Neural crest cell (in vitro differentiated cells): ENCODE results near the gene TOM1. TPM values are rescaled to one million over a fixed set of nuclear protein-coding genes. Genes with fewer than 3 reads are reported as not detected.

Experiments
- DNase-seq: peaks from one replicate; pipeline ENCODE4 v3.0.0; 2021; ENCODE audit warnings: low read depth, mixed read lengths, low spot score
- H3K27ac Mint-ChIP-seq: one replicate; pipeline ENCODE4 v1.8.0; 2021; ENCODE audit warnings: mild to moderate bottlenecking, mixed read lengths; ENCODE audit not compliant: unreplicated experiment
- H3K27me3 Mint-ChIP-seq: 2 replicates; pipeline ENCODE4 v1.8.0; 2021; ENCODE audit warnings: low read depth, mild to moderate bottlenecking, mixed read lengths
- H3K36me3 Mint-ChIP-seq: 2 replicates; pipeline ENCODE4 v1.8.0; 2021; ENCODE audit warnings: low read depth, mild to moderate bottlenecking, mixed read lengths
- H3K4me1 Mint-ChIP-seq: 2 replicates; pipeline ENCODE4 v1.8.0; 2021; ENCODE audit warnings: mixed read lengths
- H3K4me3 Mint-ChIP-seq: one replicate; pipeline ENCODE4 v1.8.0; 2021; ENCODE audit warnings: mild to moderate bottlenecking, mixed read lengths
- H3K9me3 Mint-ChIP-seq: 2 replicates; pipeline ENCODE4 v1.8.0; 2021; ENCODE audit warnings: mixed read lengths
- total RNA-seq: library from RNA; stranded (reverse); gene quantifications from 2 replicates; pipeline ENCODE4 v1.2.1, GENCODE V29; 2021
- TF ChIP-seq, protein P1 (sequence below): fragments of 200-600 bp; sonication (generic); conservative IDR thresholded peaks from 2 replicates; pipeline ENCODE4 v1.5.0; 2021; ENCODE audit warnings: antibody characterized with exemption, mild to moderate bottlenecking

TOM1 gene
- total RNA-seq, 1 donor from 2014 or later, result 24.7 TPM

DNA sequence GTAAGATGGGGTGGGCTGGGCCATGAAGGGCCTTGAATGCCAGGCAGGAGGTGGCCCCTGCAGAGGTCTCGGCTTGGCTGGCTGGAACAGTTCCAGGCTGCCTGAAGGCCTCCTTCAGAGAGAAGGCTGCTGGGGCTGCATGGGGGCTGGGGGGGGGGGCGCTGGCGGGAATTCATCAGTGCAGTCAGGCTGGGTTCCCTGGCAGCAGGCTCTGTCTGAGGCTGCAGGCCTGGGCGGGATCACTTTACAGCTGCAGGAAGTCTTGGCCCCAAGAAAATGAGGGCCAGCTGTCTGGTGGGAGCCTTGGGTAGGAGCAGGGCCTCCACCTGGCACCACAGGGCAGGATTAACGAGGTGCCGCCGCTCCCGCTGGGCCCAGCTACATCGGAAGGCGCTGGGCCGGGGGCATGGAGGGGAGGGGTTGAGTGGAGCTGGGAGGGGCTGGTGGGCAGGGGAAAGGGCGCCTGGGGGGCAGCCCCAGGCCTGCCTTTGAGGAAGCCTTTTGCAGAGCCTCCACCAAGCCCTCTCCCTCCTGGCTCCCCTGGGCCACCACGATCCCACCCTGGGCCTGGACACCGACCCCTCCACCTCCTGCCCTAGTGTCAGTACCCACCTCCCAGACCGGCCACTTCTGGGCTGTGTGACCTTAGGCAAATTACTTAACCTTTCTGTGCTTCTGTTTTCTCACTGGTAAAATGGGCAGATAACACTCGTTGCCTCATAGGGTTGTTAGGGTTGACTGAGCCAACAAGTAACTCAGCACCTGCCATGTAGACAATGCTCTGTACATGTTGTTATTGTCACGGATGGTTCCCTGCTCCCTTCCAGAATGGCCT lies 50.2 kb downstream of the TOM1 start:
- Mint-ChIP-seq H3K36me3 (no peaks in the 10 kb centered on the region), H3K9me3 (no peaks in the 10 kb centered on the region), H3K4me1 (peaks cover 18% of the 10 kb centered on the region), H3K27me3 (peaks cover 9% of the 10 kb centered on the region), H3K4me3 (peak overlapping the region; percentile 31), H3K27ac (no peak overlapping the region)
- TF ChIP-seq, protein P1, sequence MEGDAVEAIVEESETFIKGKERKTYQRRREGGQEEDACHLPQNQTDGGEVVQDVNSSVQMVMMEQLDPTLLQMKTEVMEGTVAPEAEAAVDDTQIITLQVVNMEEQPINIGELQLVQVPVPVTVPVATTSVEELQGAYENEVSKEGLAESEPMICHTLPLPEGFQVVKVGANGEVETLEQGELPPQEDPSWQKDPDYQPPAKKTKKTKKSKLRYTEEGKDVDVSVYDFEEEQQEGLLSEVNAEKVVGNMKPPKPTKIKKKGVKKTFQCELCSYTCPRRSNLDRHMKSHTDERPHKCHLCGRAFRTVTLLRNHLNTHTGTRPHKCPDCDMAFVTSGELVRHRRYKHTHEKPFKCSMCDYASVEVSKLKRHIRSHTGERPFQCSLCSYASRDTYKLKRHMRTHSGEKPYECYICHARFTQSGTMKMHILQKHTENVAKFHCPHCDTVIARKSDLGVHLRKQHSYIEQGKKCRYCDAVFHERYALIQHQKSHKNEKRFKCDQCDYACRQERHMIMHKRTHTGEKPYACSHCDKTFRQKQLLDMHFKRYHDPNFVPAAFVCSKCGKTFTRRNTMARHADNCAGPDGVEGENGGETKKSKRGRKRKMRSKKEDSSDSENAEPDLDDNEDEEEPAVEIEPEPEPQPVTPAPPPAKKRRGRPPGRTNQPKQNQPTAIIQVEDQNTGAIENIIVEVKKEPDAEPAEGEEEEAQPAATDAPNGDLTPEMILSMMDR, result no peak
- no peak for DNase-seq

DNA sequence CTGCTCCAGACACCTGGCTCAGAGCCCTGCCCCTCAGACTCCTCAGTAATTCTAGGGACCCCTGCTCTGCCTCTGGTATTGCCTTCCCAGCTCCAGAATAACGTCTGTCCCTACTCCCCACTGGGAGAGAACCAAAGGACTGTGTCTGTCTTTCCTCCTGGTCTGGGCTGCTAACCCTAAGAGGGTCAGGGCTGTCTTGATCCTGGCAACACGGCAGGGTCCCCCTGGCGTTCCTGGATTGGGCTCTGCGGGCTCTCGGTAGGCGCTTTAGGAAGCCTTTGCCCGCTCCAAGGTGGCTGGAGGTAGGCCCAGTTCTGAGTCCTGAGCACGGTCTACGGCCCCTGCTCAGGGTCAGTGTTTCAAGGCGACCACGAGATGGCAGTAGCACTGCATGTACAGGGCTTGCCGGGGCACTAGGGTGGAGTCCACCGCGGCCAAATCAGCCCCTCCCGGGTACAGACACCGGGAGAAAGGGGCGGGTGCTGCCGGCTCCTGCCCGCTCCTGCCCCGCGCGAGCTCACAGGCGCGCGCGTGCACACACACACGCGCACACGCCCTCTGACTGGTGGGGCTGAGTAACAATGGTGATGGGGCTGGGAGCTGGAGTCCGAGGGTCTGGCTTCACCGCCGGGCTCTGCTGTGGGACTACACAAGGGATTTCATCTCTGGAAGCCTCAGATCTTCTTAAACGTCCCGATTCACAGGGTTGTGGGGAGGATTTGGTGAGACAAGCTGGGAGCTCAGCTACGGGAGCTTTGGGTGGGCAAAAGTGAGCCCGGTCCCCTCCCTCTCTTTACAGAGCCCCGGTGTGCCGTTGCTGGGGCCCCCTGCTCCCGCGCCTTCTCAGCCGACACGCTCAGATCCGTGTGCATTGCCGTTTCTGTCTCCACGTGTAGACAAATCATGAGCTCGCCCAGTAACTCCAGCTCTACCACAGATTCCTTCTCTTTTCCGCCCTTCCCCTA lies 51.1 kb downstream of the TOM1 start:
- Mint-ChIP-seq H3K4me3 (peak overlapping the region; percentile 93), H3K36me3 (no peaks in the 10 kb centered on the region), H3K27ac (peak overlapping the region; percentile 96), H3K4me1 (peaks cover 19% of the 10 kb centered on the region), H3K9me3 (no peaks in the 10 kb centered on the region), H3K27me3 (peaks cover 9% of the 10 kb centered on the region)
- TF ChIP-seq, protein P1, result peak; percentile 96
- peak; percentile 91 for DNase-seq

DNA sequence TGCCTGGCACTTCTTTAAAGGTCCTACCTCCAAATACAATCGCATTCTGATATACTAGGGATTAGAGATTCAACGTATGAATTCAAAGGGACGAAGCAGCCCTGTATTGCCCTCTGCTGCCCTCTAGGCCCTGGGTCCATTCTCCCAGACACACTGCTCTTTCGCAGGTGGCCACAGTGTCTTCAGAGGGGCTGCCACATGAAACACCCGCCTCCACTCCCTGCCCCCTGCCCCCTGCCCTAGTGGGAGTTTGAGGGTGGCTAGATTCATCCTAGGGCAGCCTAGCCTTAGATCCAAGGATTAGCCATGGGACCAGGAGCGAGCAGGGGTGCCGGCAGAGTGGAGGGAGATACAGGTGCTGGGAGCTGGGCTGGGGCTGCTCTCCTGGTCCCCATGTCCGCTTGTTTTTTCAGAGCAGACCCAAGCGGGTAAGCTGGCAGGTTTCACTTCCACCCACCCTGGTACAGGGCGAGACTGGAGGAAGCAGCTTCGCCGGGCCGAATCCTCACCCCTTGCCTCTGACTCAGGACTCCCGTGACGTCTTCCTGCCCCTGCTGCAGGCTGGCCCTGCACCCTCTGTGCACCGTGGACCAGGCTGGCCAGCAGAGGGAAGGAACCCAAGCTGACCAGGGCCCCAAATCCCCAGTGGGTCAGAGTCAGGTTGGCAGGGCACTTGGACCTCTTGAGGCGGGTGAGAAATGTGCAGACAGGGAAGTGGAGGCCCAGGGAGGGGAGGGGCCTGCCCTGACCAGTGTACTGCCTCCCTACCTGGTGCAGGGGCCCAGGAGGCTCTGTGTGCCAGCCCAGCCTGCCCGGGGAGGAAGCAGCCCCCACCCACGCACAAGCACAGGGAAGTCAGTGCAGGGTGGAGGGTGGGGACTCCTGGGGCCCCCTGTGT lies 52.8 kb downstream of the TOM1 start:
- peak overlapping the region; percentile 93 for H3K4me3 Mint-ChIP-seq

DNA sequence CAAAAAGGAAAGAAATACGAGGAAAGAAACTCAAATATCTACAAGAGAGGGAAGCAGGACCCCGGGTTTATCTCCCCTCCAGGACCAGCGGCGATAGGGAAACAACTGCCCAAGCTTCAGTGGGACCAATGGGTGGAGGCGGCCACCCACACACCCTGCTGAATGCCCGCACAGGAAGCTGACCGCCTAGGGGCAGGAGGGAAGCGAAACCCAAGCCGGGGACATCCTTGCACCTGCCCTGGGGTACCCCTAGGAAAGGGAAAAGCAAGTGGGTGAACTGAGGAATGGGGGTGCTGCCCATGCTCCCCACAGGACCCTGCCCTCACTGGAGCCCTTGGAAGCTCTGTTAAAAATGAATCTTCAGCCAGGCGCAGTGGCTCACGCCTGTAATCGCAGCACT lies 53.6 kb downstream of the TOM1 start:
- no peak overlapping the region for H3K27ac Mint-ChIP-seq
- peaks cover 23% of the 10 kb centered on the region for H3K4me1 Mint-ChIP-seq
- H3K9me3 Mint-ChIP-seq, result no peaks in the 10 kb centered on the region
- H3K36me3 Mint-ChIP-seq, result no peaks in the 10 kb centered on the region
- DNase-seq, result no peak
- H3K4me3 Mint-ChIP-seq, result no peak overlapping the region
- H3K27me3 Mint-ChIP-seq, result peaks cover 9% of the 10 kb centered on the region
- TF ChIP-seq, protein P1, result no peak

More for the DNA sequence above, 52.8 kb downstream of the TOM1 start:
- Mint-ChIP-seq H3K9me3 (no peaks in the 10 kb centered on the region), H3K4me1 (peaks cover 23% of the 10 kb centered on the region), H3K36me3 (no peaks in the 10 kb centered on the region), H3K27ac (no peak overlapping the region), H3K27me3 (peaks cover 9% of the 10 kb centered on the region)
- peak; percentile 21 for DNase-seq
- TF ChIP-seq, protein P1, result peak; percentile 20

DNA sequence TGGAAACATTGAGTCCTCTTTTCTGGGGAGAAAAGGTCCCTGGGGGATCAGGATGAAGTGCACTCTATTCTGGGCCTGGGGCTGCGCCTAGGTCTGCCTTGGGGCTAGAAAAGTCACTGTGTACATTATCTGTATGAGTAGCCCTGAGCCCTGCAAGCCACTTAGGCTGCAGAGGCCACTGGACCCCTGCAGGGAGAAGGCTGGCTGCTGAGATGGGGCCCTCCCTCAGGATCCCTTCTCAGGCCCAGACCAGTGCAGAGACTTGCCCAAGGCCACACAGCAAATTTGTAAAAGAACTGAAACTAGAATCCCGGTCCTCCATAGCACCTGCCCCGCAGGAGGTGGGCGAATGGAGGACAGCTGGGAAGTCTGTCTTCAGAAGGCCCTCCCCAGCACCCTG lies 54.4 kb downstream of the TOM1 start:
- Mint-ChIP-seq H3K27ac (no peak overlapping the region), H3K4me3 (no peak overlapping the region), H3K4me1 (peaks cover 23% of the 10 kb centered on the region), H3K9me3 (no peaks in the 10 kb centered on the region), H3K27me3 (peaks cover 9% of the 10 kb centered on the region), H3K36me3 (no peaks in the 10 kb centered on the region)
- no peak for DNase-seq
- TF ChIP-seq, protein P1, result no peak
